Measurements from ENCODE around the gene CYGB. TPM values are rescaled to one million over a fixed set of nuclear protein-coding genes. Genes with fewer than 3 reads are reported as not detected.
A peak's percentile ranks its signal among the peaks of the same experiment; 100 is the strongest.

CYGB gene
- total RNA-seq, 4 donors from 2014 or later, result 12.6 to 23.2 (median 18.8) TPM

GRCh38 chr17:76548378-76549214 lies 11.1 kb upstream of the CYGB start:
- WGBS, 2 donors (ENCODE audit: low coverage in 1 of 2), result 59 to 83% methylated on average over 2 to 6 of the region's 9 CpGs
- H3K27me3 ChIP-seq, result peaks cover 5% of the 10 kb centered on the region
- no peak overlapping the region for H3K27ac ChIP-seq
- H3K4me1 ChIP-seq, result peaks cover 0 to 37% (median 17%) of the 10 kb centered on the region in 3 donors
- no peak overlapping the region for H3K4me3 ChIP-seq
- ATAC-seq, result no peak
- TF ChIP-seq EP300 (IDR thresholded peaks at IDR 0.05) (no peak), POLR2A (IDR thresholded peaks at IDR 0.05) (no peak), CTCF (IDR thresholded peaks at IDR 0.05) (no peak), POLR2AphosphoS5 (IDR thresholded peaks at IDR 0.05) (no peak)
- H3K9me3 ChIP-seq, result no peaks in the 10 kb centered on the region
- H3K36me3 ChIP-seq, result no peaks in the 10 kb centered on the region

- Histone ChIP-seq H3K9me3 (no peaks in the 10 kb centered on the region), H3K4me3 (no peak overlapping the region), H3K27me3 (peaks cover 13% of the 10 kb centered on the region), H3K36me3 (no peaks in the 10 kb centered on the region), H3K27ac (no peak overlapping the region), H3K4me1 (peaks cover 0 to 39% (median 17%) of the 10 kb centered on the region in 3 donors)
- TF ChIP-seq EP300 (IDR thresholded peaks at IDR 0.05) (no peak), POLR2A (IDR thresholded peaks at IDR 0.05) (no peak), POLR2AphosphoS5 (IDR thresholded peaks at IDR 0.05) (no peak), CTCF (IDR thresholded peaks at IDR 0.05) (no peak)
- 63 to 71% methylated on average over 2 of the region's 2 CpGs for WGBS, 2 donors (ENCODE audit: low coverage in 1 of 2)
- ATAC-seq, result no peak
Observed at GRCh38 chr17:76547642-76548202, 10.2 kb upstream of the CYGB start.

- H3K27ac ChIP-seq, result no peak overlapping the region
- no peaks in the 10 kb centered on the region for H3K36me3 ChIP-seq
- WGBS, 2 donors (ENCODE audit: low coverage in 1 of 2), result 16% methylated on average over 2 of the region's 3 CpGs; no CpG with 5 or more reads in 1 of the 2 donors
- ATAC-seq, result peak; percentile 66
- H3K27me3 ChIP-seq, result peaks cover 17% of the 10 kb centered on the region
- peaks cover 0 to 40% (median 17%) of the 10 kb centered on the region in 3 donors for H3K4me1 ChIP-seq
- H3K4me3 ChIP-seq, result no peak overlapping the region
- TF ChIP-seq CTCF (IDR thresholded peaks at IDR 0.05) (peak in 3 of 4 experiments; percentile 59 to 71 (median 64)), POLR2AphosphoS5 (IDR thresholded peaks at IDR 0.05) (no peak)
- no peaks in the 10 kb centered on the region for H3K9me3 ChIP-seq
Observed at GRCh38 chr17:76547183-76547641, 9.7 kb upstream of the CYGB start.

- WGBS, 2 donors (ENCODE audit: low coverage in 1 of 2), result 76 to 80% methylated on average over 1 to 9 of the region's 11 CpGs
- no peak for ATAC-seq
- Histone ChIP-seq H3K9me3 (no peaks in the 10 kb centered on the region), H3K27ac (no peak overlapping the region), H3K27me3 (peaks cover 17% of the 10 kb centered on the region), H3K4me3 (no peak overlapping the region), H3K36me3 (no peaks in the 10 kb centered on the region), H3K4me1 (peaks cover 0 to 43% (median 17%) of the 10 kb centered on the region in 3 donors)
- TF ChIP-seq CTCF (IDR thresholded peaks at IDR 0.05) (no peak), POLR2AphosphoS5 (IDR thresholded peaks at IDR 0.05) (no peak), POLR2A (IDR thresholded peaks at IDR 0.05) (no peak), EP300 (IDR thresholded peaks at IDR 0.05) (no peak)
Observed at GRCh38 chr17:76546556-76547182, 9.2 kb upstream of the CYGB start.

Measured in gastroesophageal sphincter (tissue), 4 donors.